GM19238 (cell line): Measurements from ENCODE around the gene HOXD11.

ENCODE experiments used
- DNase-seq: peaks from one replicate; pipeline ENCODE4 v3.0.0; 2011; ENCODE audit warnings: low spot score; ENCODE audit not compliant: insufficient read length

The HOXD11 gene

GRCh38 chr2:176148751-176149421 is 41.8 kb downstream of the HOXD11 start:
- no peak for DNase-seq

- DNase-seq: no peak
Observed at GRCh38 chr2:176149481-176149938, 42.4 kb downstream of the HOXD11 start.

GRCh38 chr2:176149939-176150583 is 43.0 kb downstream of the HOXD11 start:
- no peak for DNase-seq

- no peak for DNase-seq
Observed at GRCh38 chr2:176150584-176151441, 43.7 kb downstream of the HOXD11 start.

GRCh38 chr2:176151442-176152287 is 44.6 kb downstream of the HOXD11 start, which contains the start of gene HOXD4:
Gene HOXD4 (plus strand): TSS chr2:176151550. CDS start chr2:176151634, 84 bp downstream.
- no peak for DNase-seq

GRCh38 chr2:176152350-176153181 is 45.5 kb downstream of the HOXD11 start:
- no peak for DNase-seq

GRCh38 chr2:176154576-176155252 is 47.6 kb downstream of the HOXD11 start:
- no peak for DNase-seq

- DNase-seq: no peak
Observed at GRCh38 chr2:176155356-176156044, 48.4 kb downstream of the HOXD11 start.

- DNase-seq: no peak
Observed at GRCh38 chr2:176156301-176156806, 49.3 kb downstream of the HOXD11 start.

GRCh38 chr2:176156807-176157498 is 49.9 kb downstream of the HOXD11 start, which contains the start of gene HOXD3:
Gene HOXD3 (plus strand): TSS chr2:176157307. CDS start chr2:176169115, 11,808 bp downstream.
- no peak for DNase-seq

GRCh38 chr2:176157499-176158185 is 50.6 kb downstream of the HOXD11 start:
- DNase-seq: no peak

GRCh38 chr2:176158186-176158591 is 51.1 kb downstream of the HOXD11 start:
- DNase-seq: no peak

GRCh38 chr2:176158855-176159662 is 52.0 kb downstream of the HOXD11 start:
- no peak for DNase-seq
